Common myeloid progenitor, CD34-positive (primary cell): ENCODE data around the gene CDC40.
A peak's percentile ranks its signal among the peaks of the same experiment; 100 is the strongest.

Experiments
- CTCF ChIA-PET: fragments of 350-600 bp; sonication (Branson Sonifier 250); formaldehyde crosslinking; loops from one replicate; lab custom pipeline; 2021; ENCODE audit warnings: antibody characterized with exemption; lab: Charles Lee
- POLR2A ChIA-PET: fragments of 350-600 bp; sonication (Branson Sonifier 250); formaldehyde crosslinking; loops from one replicate; lab custom pipeline; 2021; ENCODE audit warnings: antibody characterized with exemption; lab: Charles Lee
- DNase-seq, 3 donors: peaks; one replicate each; pipeline versions ENCODE4 v3.0.0 to v3.0.0-alpha.2; 2013
- H3K27ac ChIP-seq, 2 experiments: 1 replicate in 1 of 2; 2 replicates in 1 of 2; pipeline ENCODE4 v1.7.0; 2013; ENCODE audit warnings: inconsistent platforms in 2 of 2, low read length in 2 of 2, mild to moderate bottlenecking in 2 of 2, low read depth in 1 of 2, moderate library complexity in 1 of 2; ENCODE audit not compliant: severe bottlenecking in 2 of 2, insufficient read depth in 1 of 2, poor library complexity in 1 of 2
- H3K27me3 ChIP-seq, 5 experiments: replicated peaks in 2 of 5; 1 replicate in 3 of 5; 2 replicates in 2 of 5; pipeline versions ENCODE4 v1.6.1 to v1.7.0; 2013; ENCODE audit warnings: low read length in 4 of 5, mild to moderate bottlenecking in 2 of 5, moderate library complexity in 2 of 5, inconsistent platforms in 1 of 5; ENCODE audit not compliant: insufficient read depth in 5 of 5, control insufficient read depth in 4 of 5
- H3K36me3 ChIP-seq, 4 experiments: 1 replicate in 2 of 4; 2 replicates in 2 of 4; pipeline versions ENCODE4 v1.6.1 to v1.7.0; 2013; ENCODE audit warnings: low read length in 3 of 4, control low read depth in 1 of 4, mild to moderate bottlenecking in 1 of 4; ENCODE audit not compliant: control insufficient read depth in 4 of 4, insufficient read depth in 4 of 4
- H3K4me1 ChIP-seq, 4 experiments: 1 replicate in 3 of 4; 2 replicates in 1 of 4; pipeline versions ENCODE4 v1.6.1 to v1.7.1; 2013; ENCODE audit warnings: low read length in 3 of 4, mild to moderate bottlenecking in 3 of 4, control low read depth in 1 of 4, inconsistent platforms in 1 of 4, moderate library complexity in 1 of 4; ENCODE audit not compliant: control insufficient read depth in 4 of 4, insufficient read depth in 4 of 4; ENCODE audit errors: control extremely low read depth in 1 of 4
- H3K4me3 ChIP-seq, 7 experiments: 1 replicate in 4 of 7; 2 replicates in 3 of 7; pipeline versions ENCODE4 v1.5.1 to v1.7.0; 2013; ENCODE audit warnings: mild to moderate bottlenecking in 7 of 7, low read length in 6 of 7, moderate library complexity in 6 of 7, inconsistent platforms in 2 of 7, low read depth in 2 of 7, control low read depth in 1 of 7; ENCODE audit not compliant: insufficient read depth in 4 of 7, control insufficient read depth in 1 of 7; ENCODE audit errors: extremely low read depth in 1 of 7
- H3K9me3 ChIP-seq, 5 experiments: 1 replicate in 4 of 5; 2 replicates in 1 of 5; pipeline versions ENCODE4 v1.6.1 to v1.7.1; 2013; ENCODE audit warnings: low read length in 4 of 5, mild to moderate bottlenecking in 2 of 5, inconsistent platforms in 1 of 5, low read depth in 1 of 5, moderate library complexity in 1 of 5; ENCODE audit not compliant: control insufficient read depth in 4 of 5, insufficient read depth in 2 of 5; ENCODE audit errors: control extremely low read depth in 1 of 5
- WGBS: methylation state at CpG from one replicate; pipeline ENCODE4 v1.1.5; 2013; ENCODE audit not compliant: insufficient coverage; 5-methylcytosine and 5-hydroxymethylcytosine counted together

The CDC40 gene

DNA sequence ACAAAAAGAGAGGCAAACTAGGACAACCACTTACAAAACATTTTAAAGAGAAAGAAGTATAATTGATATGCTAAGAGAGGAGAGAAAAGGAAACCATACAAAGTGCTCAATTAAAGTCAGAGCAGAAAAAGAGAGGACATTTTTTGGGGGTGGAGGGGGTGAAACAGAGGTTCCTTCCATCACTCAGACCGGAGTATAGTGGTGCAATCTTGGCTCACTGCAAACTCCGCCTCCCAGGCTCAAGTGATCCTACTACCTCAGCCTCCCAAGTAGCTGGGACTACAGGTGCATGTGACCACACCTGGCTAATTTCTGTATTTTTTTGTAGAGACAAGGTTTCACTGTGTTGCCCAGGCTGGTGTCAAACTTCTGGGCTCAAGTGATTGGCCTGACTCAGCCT lies 10.1 kb upstream of the CDC40 start:
- CTCF ChIA-PET: interaction anchor here (1.0 kb wide), 1 partner anchor 220 kb away, joined by 3 read pairs; no protein-coding TSS in a partner anchor
- no CpG with 5 or more reads among the region's 2 CpGs for WGBS
- no peak overlapping the region for H3K27ac ChIP-seq
- no peak overlapping the region for H3K4me3 ChIP-seq
- H3K9me3 ChIP-seq: no peaks in the 10 kb centered on the region
- H3K36me3 ChIP-seq: no peaks in the 10 kb centered on the region
- POLR2A ChIA-PET: no interaction called here
- no peaks in the 10 kb centered on the region for H3K27me3 ChIP-seq
- H3K4me1 ChIP-seq: no peaks in the 10 kb centered on the region
- DNase-seq: no peak

- Histone ChIP-seq H3K27me3 (no peaks in the 10 kb centered on the region), H3K4me1 (peaks cover 0 to 14% (median 9%) of the 10 kb centered on the region in 4 experiments), H3K36me3 (no peaks in the 10 kb centered on the region), H3K27ac (no peak overlapping the region), H3K9me3 (no peaks in the 10 kb centered on the region), H3K4me3 (no peak overlapping the region)
- ChIA-PET POLR2A (no interaction called here), CTCF (interaction anchor here (5.6 kb wide), 1 partner anchor 217 kb away, joined by 28 read pairs; no protein-coding TSS in a partner anchor)
- DNase-seq: no peak
- WGBS: 100% methylated on average over 3 of the region's 4 CpGs
Observed at GRCh38 chr6:110173506-110174132, 6.6 kb upstream of the CDC40 start.

- H3K27ac ChIP-seq: peak overlapping the region; percentile 39 to 68
- POLR2A ChIA-PET: interaction anchor here (1.8 kb wide), 1 partner anchor 211 kb away, joined by 6 read pairs; no protein-coding TSS in a partner anchor
- H3K36me3 ChIP-seq: peaks cover 0 to 7% (median 3%) of the 10 kb centered on the region in 4 experiments
- WGBS: 0% methylated on average over 51 of the region's 66 CpGs
- H3K4me1 ChIP-seq: peaks cover 17 to 43% (median 29%) of the 10 kb centered on the region in 4 experiments
- peak; percentile 75 to 83 (median 78) for DNase-seq
- H3K27me3 ChIP-seq: no peaks in the 10 kb centered on the region
- CTCF ChIA-PET: interaction anchor here (1.2 to 5.6 kb wide), 6 partner anchors 36 to 248 kb away, joined by 3 to 28 read pairs (median 5); no protein-coding TSS in a partner anchor
- peak overlapping the region; percentile 85 to 100 (median 97) for H3K4me3 ChIP-seq
- H3K9me3 ChIP-seq: no peaks in the 10 kb centered on the region
Observed at GRCh38 chr6:110178626-110179405, 1.4 kb upstream of the CDC40 start.

DNA sequence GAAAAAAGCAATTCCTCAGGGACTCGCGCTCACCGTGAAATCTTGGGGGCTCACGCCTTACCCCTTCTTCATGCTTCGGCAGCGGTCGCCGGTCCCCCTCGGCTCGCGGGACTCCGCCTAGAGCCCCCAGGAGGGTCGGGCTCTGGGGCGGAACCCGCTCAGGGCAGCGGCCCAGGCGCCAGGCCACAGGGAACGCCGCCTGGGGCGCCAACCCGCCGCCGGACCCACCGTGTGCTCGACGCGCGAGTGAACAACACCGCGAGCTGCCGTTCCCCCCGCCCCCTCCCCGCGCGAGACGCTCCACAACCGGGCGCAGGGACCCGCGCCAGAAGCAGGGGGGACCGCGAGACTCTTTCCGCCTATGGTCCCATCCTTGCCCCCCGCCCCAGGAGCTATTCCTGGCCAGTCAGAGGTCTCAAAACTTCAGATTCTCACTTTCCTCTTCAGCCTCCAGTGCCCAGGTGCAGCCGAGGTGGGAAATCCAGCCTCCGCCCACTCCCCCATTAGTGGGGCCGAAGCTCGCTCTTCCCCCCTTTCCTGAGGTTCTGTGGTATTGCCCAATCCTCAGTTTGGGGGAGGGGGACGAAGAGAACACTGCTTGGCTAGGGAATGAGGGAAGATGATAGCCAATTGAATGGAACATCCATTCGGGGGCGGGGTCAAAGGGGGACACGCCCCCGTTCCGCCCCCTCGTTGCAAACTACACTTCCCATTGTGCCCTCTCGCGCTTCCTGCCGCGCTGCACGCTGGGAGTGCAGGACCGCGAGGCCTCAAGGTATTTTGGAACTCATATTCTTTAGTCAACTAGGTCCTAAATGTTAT lies 610 bp upstream of the CDC40 start, which contains the start of gene WASF1:
TSS of gene WASF1 (minus strand) at position 265 of the 822 bp plus-strand sequence. CDS start 52,069 bp downstream, outside the sequence.
- peak within 1 kb of the TSS; percentile 89 to 100 (median 98) for H3K4me3 ChIP-seq
- H3K9me3 ChIP-seq: no peaks in the 10 kb centered on the region
- H3K27me3 ChIP-seq: no peaks in the 10 kb centered on the region
- POLR2A ChIA-PET: interaction anchor here (1.8 kb wide), 1 partner anchor 210 kb away, joined by 6 read pairs; no protein-coding TSS in a partner anchor
- DNase-seq: peak; percentile 94 to 97 (median 97)
- H3K4me1 ChIP-seq: peaks cover 17 to 43% (median 29%) of the 10 kb centered on the region in 4 experiments
- peak within 1 kb of the TSS; percentile 90 to 97 for H3K27ac ChIP-seq
- CTCF ChIA-PET: interaction anchor here (1.0 to 2.0 kb wide), 7 partner anchors 10 to 247 kb away, joined by 3 to 8 read pairs (median 3); no protein-coding TSS in a partner anchor
- WGBS: under 1% methylated on average over 57 of the region's 62 CpGs
- H3K36me3 ChIP-seq: peaks cover 0 to 7% (median 3%) of the 10 kb centered on the region in 4 experiments

GRCh38 chr6:110181131-110182030 lies 1.2 kb downstream of the CDC40 start:
- H3K36me3 ChIP-seq: peaks cover 0 to 7% (median 3%) of the 10 kb centered on the region in 4 experiments
- no peaks in the 10 kb centered on the region for H3K27me3 ChIP-seq
- POLR2A ChIA-PET: no interaction called here
- H3K27ac ChIP-seq: peak overlapping the region; percentile 90 to 97
- CTCF ChIA-PET: interaction anchor here (0.6 to 2.0 kb wide), 5 partner anchors 9 to 116 kb away, joined by 3 to 7 read pairs (median 3); no protein-coding TSS in a partner anchor
- H3K4me1 ChIP-seq: peaks cover 17 to 43% (median 32%) of the 10 kb centered on the region in 4 experiments
- H3K9me3 ChIP-seq: no peaks in the 10 kb centered on the region
- WGBS: 11% methylated on average over 5 of the region's 6 CpGs
- peak; percentile 34 to 78 (median 65) for DNase-seq
- H3K4me3 ChIP-seq: peak overlapping the region in 6 of 7 experiments; percentile 89 to 100 (median 98)
